Hindlimb muscle (tissue), 1 donor: ENCODE results near the gene CCT7. TPM values are rescaled to one million over a fixed set of nuclear protein-coding genes. Genes with fewer than 3 reads are reported as not detected.
A peak's percentile ranks its signal among the peaks of the same experiment; 100 is the strongest.
"Not testable (repeated sequence)": the region's sequence is repeated elsewhere in the genome, so short reads cannot be mapped to it uniquely, and the experiment has no call there.

Source experiments
- DNase-seq: peaks from one replicate; pipeline ENCODE4 v3.0.0-alpha.2; 2013
- polyA plus RNA-seq: library from polyadenylated mRNA; unstranded; fragments of 120-200 nt; gene quantifications from one replicate; pipeline ENCODE4 v1.2.1, GENCODE V29; 2013; ENCODE audit not compliant: insufficient read length

Gene CCT7
- polyA plus RNA-seq = 174 TPM

DNA sequence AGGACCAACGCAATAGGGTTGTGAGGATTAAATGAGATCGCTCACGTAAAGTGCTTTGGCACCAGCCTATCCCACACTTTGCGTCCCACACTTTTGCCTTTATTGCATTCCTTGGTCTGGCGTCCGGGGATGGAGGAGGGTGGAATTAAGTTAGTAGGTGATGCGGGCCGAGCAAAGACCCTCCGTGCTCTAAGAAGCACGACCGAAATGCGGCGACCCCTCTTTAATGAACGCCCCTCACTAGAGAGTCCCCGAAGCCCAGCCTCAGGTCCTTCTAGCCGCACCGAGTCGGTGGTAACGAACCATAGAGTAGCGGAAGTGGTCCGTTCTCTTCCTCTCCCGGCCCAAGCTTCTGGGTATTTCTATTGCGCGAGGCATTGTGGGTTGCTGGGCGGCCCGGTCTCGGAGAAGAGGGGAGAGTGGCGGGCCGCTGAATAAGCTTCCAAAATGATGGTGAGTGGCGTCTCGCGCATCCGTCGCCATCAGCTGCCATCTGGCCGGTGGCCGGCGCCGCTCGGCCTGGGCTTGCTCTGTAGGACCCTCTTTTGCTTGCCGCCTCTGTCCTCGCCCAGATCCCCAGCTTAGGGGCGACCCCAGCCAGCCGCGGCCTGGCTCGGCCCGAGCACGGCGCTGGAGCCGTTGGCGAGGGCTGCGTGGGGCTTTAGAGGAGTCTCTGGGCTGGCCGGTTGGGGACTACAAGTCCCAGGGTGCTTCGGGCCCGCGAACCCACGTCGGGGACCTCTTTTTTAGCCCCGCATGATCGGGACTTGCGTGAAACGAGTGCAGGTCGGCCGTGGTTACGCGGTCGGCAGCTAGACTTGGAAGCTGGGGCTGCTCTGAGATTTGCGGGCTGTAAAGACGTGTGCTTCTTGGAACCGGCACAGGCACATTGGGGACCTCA, at the start of gene CCT7:
Gene CCT7 (plus strand): TSS at position 377 of the 901 bp plus-strand sequence. CDS start 71 bp downstream, at position 448.
- peak; percentile 92 for DNase-seq

DNA sequence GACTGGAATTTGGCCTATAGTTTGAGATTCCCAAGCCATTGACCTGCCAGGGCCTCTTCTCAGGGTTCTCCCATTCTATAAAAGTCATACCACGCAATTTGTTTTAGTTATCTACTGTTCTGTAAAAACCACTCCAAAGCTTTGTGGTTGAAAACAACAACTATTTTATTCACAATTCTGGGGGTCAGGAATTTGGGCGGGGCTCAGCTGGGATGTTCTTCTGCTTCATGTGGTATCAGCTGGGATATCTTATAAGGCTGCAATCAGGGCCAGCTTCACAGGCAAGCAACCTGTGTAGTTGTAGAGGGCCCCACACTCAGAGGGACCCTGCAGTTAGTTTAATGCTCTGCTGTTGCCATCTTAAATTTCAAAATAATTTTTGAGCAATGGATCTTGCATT, 48.1 kb upstream of the CCT7 start:
- DNase-seq = no peak

DNA sequence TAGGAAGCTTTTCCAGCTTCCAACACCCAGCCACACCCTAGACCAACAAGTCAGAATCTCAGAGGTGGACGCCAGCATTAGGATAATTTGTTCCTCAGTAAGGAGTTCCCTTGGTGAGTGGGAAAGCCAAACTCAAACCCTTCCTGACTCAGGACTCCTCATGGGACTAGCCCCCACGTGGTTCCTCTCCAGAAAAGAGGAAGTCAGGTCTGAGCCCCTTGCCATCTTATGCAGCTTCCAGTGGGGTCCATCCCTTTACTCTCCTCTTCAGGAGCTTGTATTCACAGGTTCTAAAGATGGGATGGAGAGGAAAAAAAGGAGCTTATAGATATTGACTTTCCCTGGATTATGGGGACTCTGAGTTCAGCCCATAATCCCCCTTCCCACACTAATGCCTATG, 46.6 kb upstream of the CCT7 start:
- no peak for DNase-seq

DNA sequence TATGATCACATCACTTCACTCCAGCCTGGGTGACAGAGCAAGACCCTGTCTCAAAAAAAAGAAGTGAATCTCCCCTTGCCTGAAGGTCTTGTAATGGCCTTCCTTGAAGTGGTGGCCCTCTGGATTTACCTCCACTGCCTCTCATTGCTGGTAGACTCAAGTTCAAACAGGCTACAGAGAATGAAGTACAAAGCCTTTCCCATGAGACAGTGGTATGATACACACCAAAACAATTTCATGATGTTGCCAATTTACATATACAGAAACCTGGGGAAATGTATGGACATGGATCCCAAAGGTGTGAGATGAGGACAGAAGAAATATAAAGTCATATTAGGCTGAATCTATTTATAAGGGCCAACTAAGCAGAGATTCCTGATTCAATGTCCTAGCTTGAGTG, 36.5 kb upstream of the CCT7 start:
- no peak for DNase-seq

DNA sequence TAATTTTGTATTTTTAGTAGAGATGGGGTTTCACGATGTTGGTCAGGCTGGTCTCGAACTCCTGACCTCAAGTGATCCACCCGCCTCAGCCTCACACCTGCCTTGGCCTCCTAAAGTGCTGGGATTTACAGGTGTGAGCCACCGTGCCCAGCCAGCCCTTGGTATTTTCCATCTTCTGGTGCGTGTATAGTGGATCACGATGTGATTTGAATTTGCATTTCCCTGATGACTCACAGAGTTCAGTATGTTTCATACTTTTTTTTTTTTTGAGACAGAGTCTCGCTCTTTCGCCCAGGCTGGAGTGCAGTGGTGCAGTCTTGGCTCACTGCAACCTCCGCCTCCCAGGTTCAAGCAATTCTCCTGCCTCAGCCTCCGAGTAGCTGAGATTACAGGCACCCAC, 33.8 kb upstream of the CCT7 start:
- DNase-seq = not testable (repeated sequence)

DNA sequence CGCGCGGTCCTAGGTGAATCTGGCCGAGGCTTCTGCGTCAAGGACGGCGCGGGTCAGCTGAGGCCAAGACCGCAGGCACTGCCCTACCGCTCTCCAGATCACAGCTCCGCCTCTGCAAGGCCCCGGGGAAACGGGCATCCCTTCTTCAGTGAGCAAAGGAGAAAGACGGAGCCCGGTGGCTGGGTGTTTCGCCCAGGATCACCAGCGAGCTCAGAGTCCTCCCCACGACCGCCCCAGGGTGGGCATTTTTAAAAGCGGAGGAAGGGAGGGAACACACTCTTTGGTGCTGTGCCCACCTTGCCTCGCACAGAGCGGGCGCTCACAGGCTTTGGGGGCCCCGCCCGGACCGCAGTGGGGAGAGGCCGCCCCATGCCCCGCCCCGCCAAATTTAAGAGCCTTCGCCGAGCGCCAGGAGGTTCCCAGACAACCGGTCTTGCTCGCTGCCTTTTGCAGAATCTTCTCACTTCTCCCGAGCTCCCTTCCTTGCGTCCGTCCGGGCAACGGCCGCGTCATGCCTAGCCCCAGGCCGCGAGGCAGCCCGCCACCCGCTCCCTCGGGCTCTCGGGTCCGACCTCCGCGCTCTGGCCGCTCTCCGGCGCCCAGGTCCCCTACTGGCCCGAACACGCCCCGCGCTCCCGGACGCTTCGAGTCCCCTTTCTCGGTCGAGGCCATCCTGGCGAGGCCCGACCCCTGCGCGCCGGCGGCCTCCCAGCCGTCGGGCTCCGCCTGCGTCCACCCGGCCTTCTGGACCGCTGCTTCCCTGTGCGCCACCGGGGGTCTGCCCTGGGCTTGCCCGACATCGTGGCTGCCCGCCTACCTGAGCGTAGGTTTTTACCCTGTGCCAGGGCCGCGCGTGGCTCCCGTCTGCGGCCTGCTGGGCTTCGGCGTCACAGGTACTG, 31.7 kb upstream of the CCT7 start, which contains the start of gene NOTO:
Gene NOTO (plus strand): TSS at position 419 of the 899 bp plus-strand sequence. CDS start 93 bp downstream, at position 512.
- DNase-seq = no peak

DNA sequence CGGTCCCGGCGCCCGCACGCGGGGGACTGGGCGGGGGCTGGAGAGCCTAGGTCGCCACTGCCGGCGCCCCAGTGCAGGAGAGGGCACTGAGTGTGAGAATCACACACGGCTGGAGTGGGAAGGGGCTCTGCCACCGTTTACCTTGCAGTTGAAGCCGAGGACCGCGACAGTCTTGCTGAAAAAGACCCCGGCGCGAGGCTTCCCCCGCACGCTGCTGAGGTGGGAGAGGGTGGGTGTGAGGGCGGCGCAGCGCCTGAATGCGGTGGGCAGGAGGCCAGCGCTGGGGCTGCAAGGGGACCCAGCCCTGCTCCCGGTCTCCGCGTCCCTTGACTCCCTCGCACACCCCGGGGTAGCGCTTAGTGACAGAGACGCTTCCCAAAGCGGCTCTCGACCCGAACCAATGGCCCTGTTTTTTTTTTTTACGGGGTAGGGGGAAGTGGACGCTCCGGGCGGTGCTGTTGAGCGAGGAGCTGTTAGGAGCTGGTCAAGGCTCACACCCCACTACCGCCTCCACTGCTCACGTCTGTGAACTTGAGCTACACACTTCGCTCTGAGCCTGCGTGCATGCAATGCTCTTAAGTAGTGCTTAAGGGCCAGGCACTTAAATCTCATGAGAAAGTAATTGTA, 30.9 kb upstream of the CCT7 start:
- no peak for DNase-seq

DNA sequence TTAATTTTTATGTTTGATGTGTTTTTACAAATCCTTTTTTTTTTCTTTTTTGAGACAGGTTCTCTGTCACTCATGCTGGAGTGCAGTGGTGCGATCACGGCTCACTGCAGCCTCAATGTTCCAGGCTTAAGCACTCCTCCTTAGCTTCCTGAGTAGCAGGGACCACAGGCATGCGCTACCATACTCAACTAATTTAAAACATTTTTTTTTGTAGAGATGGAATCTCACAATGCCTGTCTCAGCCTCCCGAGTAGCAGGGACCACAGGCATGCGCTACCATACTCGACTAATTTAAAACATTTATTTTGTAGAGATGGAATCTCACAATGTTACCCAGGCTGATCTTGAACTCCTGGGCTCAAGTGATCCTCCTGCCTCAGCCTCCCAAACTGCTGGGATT, 28.5 kb upstream of the CCT7 start:
- no peak for DNase-seq

DNA sequence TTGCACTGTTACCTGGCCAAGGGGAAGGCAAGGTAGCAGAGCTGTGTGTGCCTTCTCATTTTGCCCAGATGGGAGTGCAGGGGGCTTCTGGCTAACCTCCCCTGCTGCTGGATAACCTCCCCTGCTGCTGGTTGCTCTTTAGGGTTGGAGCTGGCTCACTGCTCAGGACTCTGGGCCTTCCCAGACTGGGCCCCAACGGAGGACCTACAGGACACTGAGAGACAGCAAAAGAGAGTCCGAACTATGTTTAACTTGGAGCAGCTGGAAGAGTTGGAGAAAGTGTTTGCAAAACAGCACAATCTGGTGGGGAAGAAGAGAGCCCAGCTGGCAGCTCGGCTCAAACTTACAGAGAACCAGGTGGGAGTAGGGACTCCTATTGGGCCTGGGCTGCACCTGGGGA, 25.9 kb upstream of the CCT7 start:
- DNase-seq = no peak

DNA sequence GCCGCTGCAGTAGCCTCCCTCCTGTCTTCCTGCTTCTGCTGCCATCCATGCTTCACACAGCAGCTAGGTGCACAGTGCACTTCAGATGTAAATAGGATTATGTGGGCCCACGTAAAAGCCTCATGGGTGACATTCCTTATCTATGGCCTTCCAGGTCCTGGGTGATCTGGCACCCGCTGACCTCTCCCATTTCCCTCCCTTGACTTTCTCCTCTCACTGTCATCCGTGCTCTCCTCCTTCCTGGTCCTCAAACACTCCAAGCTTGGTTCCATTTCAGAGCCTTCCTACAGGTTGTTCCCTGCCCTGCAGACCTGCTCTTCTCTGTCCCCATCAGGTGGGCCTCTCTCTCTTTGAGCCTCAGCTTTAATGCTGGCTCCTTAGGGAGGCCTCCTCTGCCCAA, 24.1 kb upstream of the CCT7 start:
- DNase-seq = no peak

DNA sequence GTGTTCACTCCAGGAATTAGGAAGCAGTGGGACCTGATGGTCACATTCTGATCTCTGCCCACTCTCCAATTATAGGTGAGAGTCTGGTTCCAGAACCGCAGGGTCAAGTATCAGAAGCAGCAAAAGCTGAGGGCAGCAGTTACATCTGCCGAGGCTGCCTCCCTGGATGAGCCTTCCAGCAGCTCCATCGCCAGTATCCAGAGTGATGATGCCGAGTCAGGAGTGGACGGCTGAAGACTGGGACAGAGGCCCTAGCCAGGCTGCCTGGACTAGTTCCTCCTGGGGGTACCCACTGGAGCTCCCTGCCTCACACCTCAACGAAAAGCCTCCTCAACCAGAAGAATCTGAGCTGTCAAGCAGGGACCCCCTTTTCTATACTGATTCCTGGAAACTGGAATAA, 23.4 kb upstream of the CCT7 start:
- no peak for DNase-seq

DNA sequence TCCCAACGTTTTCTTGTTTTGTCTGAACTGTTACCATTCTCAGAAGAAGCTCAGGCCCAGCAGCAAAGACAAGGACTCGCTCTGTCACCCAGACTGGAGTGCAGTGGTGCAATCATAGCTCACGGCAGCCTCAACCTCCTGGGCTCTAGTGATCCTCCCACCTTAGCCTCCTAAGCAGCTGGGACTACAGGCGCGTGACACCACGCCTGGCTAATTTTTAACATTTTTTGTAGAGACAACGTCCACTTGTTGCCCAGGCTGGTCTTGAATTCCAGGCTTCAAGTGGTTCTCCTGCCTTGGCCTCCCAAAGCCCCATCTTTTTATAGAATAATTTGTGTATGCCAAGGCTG, 22.0 kb upstream of the CCT7 start:
- DNase-seq = no peak

DNA sequence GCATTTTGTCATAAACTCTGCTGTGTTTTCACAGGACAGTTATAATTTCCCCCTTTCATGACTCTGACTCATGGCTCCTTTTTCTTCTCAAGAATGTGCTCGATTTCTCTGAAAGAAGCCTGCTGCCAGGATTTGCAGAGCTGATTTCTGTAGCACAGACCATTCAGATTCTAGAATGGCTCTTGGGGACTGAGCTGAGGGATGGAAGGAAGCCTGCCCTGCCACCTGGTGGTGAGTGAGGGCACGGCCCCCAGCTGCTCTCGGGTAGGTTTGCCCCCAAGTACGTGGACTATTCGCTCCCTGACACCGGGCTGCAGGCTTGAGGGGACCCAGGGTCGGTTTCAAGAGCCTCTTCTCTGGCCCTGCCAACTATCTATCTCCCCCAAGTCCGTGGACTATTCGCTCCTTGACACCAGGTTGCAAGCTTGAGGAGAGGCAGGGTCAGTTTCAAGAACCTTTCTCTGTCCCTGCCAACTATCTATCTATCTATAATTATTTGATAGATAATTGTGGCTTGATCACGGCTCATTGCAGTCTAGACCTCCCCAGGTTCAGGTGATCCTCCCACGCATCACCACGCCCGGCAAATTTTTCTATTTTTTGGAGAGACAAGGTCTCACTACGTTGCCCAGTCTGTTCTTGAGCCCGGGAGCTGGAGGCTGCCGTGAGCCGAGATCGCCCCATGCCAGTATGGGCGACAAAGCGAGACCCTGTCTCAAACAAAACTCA, 21.5 kb upstream of the CCT7 start:
- peak; percentile 44 for DNase-seq

DNA sequence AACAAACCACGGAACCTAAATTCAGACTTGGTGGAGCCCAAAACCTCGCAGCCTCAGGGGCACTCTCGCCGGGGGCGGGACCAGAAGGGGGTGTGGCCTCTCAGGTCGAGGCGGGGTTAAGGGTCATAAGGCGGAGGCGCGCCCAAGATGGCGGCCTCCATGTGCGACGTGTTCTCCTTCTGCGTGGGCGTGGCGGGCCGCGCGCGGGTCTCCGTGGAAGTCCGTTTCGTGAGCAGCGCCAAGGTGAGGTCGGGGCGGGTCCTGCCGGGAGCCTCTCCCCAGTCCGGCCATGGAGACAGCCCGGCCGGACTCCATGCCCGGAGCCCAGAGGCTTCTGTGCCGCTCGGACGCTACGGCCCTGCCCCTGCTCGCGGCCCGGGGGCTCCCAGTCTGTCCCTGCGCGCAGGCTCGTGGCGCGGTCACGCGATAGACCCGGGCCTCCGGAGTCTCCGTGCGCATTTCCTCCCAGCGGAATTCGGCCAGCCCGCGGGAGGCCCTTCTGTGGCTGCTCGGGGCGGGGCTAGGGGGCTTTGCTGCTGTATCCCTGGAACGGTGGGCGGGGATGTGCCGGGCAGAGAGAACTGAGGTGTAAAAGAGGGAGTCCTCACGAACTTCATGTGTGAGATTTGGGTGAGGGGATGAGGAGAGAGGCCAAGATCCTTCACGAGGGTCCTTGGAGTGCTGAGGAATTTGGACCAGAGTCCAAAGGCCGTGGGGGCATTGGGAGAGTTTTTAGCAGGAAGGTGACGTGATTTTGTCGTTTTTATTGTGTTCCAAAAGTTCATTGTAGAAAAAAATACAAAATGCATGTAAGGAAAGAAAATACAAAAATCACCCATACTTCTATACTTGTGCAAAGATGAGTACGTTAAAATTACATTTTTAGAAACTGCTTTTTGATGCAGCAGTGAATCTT, 19.7 kb upstream of the CCT7 start, which contains the start of gene SMYD5:
Gene SMYD5 (plus strand): TSS at position 126 of the 916 bp plus-strand sequence. CDS start 22 bp downstream, at position 148.
- peak; percentile 82 for DNase-seq

DNA sequence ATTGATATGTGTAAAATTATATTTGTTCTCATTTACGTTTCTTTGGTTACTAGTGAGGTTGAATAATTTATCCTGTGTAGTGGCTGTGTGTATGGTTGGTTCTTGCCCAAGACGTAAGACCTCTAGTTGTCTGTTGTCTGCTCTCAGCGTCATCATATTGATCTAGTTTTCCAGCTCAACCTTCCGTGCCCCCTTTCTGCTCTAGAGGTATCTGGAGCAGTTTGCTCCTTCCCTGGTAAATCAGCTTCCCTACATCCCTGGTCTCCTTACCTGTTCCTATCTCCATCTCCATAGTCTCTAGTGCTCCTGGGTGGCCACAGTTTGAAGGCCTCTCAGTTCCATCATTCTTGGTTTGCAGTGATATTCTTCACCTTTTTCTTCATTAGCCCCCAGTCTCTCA, 18.9 kb upstream of the CCT7 start:
- DNase-seq = no peak

DNA sequence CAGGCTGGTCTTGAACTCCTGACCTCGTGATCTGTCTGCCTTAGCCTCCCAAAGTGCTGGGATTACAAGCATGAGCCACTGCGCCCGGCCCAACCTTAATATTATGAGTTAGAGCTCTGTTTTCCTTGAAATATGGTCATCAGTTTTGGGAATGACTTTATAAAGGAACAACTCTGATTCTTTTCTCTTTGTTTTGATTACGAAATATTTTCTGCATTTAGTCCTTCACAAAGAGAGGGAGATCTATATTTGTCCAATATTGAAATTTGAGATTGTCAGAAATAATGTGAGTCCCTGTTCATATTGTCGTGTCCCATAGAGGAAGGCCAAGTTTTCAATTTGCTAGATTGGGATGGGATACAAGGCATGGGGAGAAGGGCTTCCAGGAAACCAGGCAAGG, 16.9 kb upstream of the CCT7 start:
- DNase-seq = no peak

DNA sequence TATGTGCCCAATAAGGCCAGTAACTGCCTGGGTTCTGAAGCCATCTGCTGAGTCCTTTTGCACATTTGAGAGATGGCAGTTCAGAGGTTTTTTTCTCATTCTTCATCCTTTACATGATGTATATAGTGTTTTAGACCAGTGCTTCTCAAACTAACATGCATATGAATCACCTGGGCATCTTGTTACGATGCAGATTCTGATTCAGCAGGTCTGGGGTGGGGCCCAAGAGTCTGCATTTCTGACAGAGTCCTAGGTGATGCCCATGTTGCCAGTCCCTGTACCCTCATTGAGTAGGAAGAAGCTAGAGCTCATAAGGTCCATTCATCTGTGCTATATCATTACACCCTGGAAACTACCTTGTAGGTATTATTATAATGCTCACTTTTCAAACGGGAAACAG, 16.3 kb upstream of the CCT7 start:
- no peak for DNase-seq

DNA sequence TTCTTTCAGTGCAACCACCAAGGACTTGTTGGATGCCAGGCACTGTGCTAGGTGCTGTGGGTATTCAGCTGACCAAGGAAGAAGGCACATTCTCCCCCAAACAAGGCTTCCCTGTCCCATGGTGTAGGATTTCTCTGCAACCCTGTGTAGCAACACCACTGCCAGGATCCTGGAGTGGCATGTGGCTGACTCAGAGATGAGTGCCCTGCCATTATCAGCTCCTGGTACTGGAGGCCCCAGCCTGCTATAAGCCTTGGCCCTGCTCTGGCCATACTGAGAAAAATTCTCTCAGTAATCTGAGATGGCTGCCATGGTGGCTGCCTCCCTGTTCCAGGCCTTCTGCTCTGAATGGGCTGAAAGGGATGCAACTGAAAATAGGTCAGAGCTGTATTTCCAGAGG, 15.8 kb upstream of the CCT7 start:
- no peak for DNase-seq

DNA sequence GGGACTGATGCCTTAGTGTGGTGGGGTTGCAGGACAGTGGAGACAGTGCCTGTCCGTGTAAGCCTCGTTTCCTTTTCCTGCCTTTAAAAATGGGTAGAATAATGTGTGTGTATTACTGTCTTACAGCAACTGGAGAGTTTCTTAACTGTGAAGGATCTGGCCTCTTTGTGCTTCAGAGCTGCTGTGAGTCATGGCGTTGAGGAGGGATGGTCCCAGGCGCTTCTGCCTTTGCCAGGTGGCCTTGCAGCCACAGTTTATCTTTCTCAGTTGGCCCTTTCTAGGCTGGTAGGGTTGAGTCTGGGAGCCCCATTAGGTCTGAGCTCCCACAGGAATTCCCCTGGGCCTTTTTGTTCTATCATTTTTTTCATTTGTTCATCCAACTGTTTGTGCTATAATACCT, 10.3 kb upstream of the CCT7 start:
- no peak for DNase-seq

DNA sequence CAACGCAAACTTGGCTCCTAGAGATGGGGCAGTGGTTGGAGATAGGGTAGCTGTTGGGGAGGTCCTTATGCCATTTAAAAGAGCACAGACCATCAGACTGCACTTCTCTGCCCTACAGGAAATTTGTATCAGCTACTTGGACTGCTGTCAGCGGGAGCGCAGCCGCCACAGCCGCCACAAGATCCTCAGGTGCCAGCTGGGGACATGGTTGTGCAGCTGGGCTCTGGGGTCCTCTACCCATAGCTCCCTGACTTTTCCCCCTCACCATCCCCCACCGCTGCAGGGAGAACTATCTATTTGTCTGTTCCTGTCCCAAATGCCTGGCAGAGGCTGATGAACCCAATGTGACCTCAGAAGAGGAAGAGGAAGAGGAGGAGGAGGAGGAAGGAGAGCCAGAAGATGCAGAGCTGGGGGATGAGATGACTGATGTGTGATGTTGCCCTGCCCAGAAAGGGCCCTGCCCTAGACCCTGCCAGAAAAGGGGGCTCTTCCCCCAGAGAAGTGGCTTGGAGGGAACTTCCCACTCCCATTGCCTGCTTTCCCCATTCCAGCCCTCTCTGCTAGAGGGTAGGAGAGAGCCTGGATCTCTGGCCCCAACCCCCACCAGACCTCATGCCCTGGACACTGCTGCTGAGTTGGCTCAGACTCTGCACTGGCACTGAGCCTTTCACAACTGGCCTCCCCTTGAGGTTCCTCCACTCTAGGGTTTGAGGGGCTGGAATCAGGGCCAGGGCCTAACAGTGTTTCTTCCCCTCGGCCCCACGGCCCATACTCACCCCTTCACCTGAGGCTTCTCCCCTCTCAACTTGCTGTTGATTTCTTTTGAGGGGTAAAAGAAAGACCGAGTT, 8.4 kb upstream of the CCT7 start:
- no peak for DNase-seq
